IMR-90 (cell line): ENCODE data around the gene CHD2.

Experiments used
- CEBPB ChIP-seq: IDR thresholded peaks from 2 replicates; pipeline ENCODE4 v1.6.1; 2012; ENCODE audit warnings: low read depth, low read length, improper control_type of control experiment
- CHD1 ChIP-seq: IDR thresholded peaks from 2 replicates; pipeline ENCODE4 v1.6.1; 2012; ENCODE audit warnings: low read depth, low read length, improper control_type of control experiment
- ELK1 ChIP-seq: fragments of 150-350 bp; IDR thresholded peaks from 2 replicates; pipeline ENCODE4 v1.6.1; 2016; ENCODE audit warnings: low read depth, mild to moderate bottlenecking, low read length, moderate library complexity, borderline replicate concordance
- MAFK ChIP-seq: IDR thresholded peaks from 2 replicates; pipeline ENCODE4 v1.6.1; 2012; ENCODE audit warnings: low read depth, low read length, improper control_type of control experiment
- MXI1 ChIP-seq: IDR thresholded peaks from 2 replicates; pipeline ENCODE4 v1.6.1; 2012; ENCODE audit warnings: low read depth, mild to moderate bottlenecking, low read length, moderate library complexity, borderline replicate concordance
- NFE2L2 ChIP-seq: fragments of 150-350 bp; IDR thresholded peaks from 2 replicates; pipeline ENCODE4 v1.6.1; 2016; ENCODE audit warnings: low read depth, mild to moderate bottlenecking, low read length
- POLR2A ChIP-seq: IDR thresholded peaks from 2 replicates; pipeline ENCODE4 v1.6.1; 2012; ENCODE audit warnings: mild to moderate bottlenecking, low read depth, low read length
- RAD21 ChIP-seq: IDR thresholded peaks from 2 replicates; pipeline ENCODE4 v1.6.1; 2012; ENCODE audit warnings: low read length, improper control_type of control experiment
- RCOR1 ChIP-seq: IDR thresholded peaks from 2 replicates; pipeline ENCODE4 v1.6.1; 2012; ENCODE audit warnings: mild to moderate bottlenecking, low read length, improper control_type of control experiment; ENCODE audit not compliant: insufficient replicate concordance
- RFX5 ChIP-seq: IDR thresholded peaks from 2 replicates; pipeline ENCODE4 v1.8.0; 2012; ENCODE audit warnings: low read depth, mild to moderate bottlenecking, low read length, moderate library complexity
- SMC3 ChIP-seq: fragments of 150-350 bp; IDR thresholded peaks from 2 replicates; pipeline ENCODE4 v1.6.1; 2016; ENCODE audit warnings: low read depth, mild to moderate bottlenecking, antibody characterized with exemption, low read length, moderate library complexity
- TF ChIP-seq, protein P1 (sequence below): conservative IDR thresholded peaks from 2 replicates; pipeline ENCODE4 v1.5.1; 2012; ENCODE audit warnings: mild to moderate bottlenecking, low read depth, low read length, improper control_type of control experiment

GRCh38 chr15:93050648-93051047 is 150.5 kb downstream of the CHD2 start:
- TF ChIP-seq, protein P1, sequence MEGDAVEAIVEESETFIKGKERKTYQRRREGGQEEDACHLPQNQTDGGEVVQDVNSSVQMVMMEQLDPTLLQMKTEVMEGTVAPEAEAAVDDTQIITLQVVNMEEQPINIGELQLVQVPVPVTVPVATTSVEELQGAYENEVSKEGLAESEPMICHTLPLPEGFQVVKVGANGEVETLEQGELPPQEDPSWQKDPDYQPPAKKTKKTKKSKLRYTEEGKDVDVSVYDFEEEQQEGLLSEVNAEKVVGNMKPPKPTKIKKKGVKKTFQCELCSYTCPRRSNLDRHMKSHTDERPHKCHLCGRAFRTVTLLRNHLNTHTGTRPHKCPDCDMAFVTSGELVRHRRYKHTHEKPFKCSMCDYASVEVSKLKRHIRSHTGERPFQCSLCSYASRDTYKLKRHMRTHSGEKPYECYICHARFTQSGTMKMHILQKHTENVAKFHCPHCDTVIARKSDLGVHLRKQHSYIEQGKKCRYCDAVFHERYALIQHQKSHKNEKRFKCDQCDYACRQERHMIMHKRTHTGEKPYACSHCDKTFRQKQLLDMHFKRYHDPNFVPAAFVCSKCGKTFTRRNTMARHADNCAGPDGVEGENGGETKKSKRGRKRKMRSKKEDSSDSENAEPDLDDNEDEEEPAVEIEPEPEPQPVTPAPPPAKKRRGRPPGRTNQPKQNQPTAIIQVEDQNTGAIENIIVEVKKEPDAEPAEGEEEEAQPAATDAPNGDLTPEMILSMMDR = no peak
- TF ChIP-seq RAD21 = no peak
- TF ChIP-seq POLR2A = no peak
- TF ChIP-seq RCOR1 = no peak
- TF ChIP-seq MAFK = no peak
- TF ChIP-seq ELK1 = no peak
- no peak for TF ChIP-seq SMC3
- no peak for TF ChIP-seq CHD1
- TF ChIP-seq NFE2L2 = no peak
- TF ChIP-seq CEBPB = no peak
- no peak for TF ChIP-seq MXI1
- TF ChIP-seq RFX5 = no peak
